CD14-positive monocyte (primary cell): Measurements from ENCODE around the gene RAD51C. TPM values are rescaled to one million over a fixed set of nuclear protein-coding genes. Genes with fewer than 3 reads are reported as not detected.

Experiments
- DNase-seq, 3 donors: peaks; one replicate each; pipeline ENCODE4 v3.0.0-alpha.2; 2011 to 2022
- H2AFZ ChIP-seq: 2 replicates; pipeline ENCODE4 v1.6.0; 2012; ENCODE audit warnings: mild to moderate bottlenecking, low read depth, low read length, inconsistent platforms; ENCODE audit not compliant: insufficient read depth, poor library complexity, severe bottlenecking
- H3K27ac ChIP-seq, 2 donors: 1 replicate in 1 of 2; 2 replicates in 1 of 2; pipeline ENCODE4 v1.5.1; 2012 to 2013; ENCODE audit warnings: low read length in 2 of 2, control low read depth in 1 of 2, inconsistent platforms in 1 of 2, low read depth in 1 of 2, mild to moderate bottlenecking in 1 of 2
- H3K27me3 ChIP-seq, 2 donors: one replicate each; pipeline versions ENCODE4 v1.6.0 to v1.6.1; 2011 to 2013; ENCODE audit warnings: low read length in 2 of 2; ENCODE audit not compliant: control insufficient read depth in 2 of 2, insufficient read depth in 2 of 2
- H3K36me3 ChIP-seq, 2 donors: replicated peaks in 1 of 2; 1 replicate in 1 of 2; 2 replicates in 1 of 2; pipeline versions ENCODE4 v1.5.1 to v1.6.1; 2012 to 2013; ENCODE audit warnings: low read length in 2 of 2, control low read depth in 1 of 2, inconsistent platforms in 1 of 2, mild to moderate bottlenecking in 1 of 2; ENCODE audit not compliant: insufficient read depth in 2 of 2, control insufficient read depth in 1 of 2
- H3K4me1 ChIP-seq, 2 donors: 1 replicate in 1 of 2; 2 replicates in 1 of 2; pipeline versions ENCODE4 v1.5.1 to v1.6.1; 2012 to 2013; ENCODE audit warnings: low read length in 2 of 2, control low read depth in 1 of 2, inconsistent platforms in 1 of 2, mild to moderate bottlenecking in 1 of 2, moderate library complexity in 1 of 2; ENCODE audit not compliant: insufficient read depth in 2 of 2, control insufficient read depth in 1 of 2
- H3K4me2 ChIP-seq: replicated peaks from 2 replicates; pipeline ENCODE3; 2012; ENCODE audit warnings: low read length, moderate library complexity, mild to moderate bottlenecking; ENCODE audit not compliant: poor library complexity, severe bottlenecking; ENCODE audit errors: extremely low read depth
- H3K4me3 ChIP-seq, 3 experiments: fragments of 200-600 bp in 1 of 3; sonication (generic) in 1 of 3; replicated peaks in 1 of 3; 1 replicate in 2 of 3; 2 replicates in 1 of 3; pipeline ENCODE4 v1.5.1; 2011 to 2013; ENCODE audit warnings: low read length in 3 of 3, mild to moderate bottlenecking in 3 of 3, control low read depth in 2 of 3, low read depth in 2 of 3, inconsistent platforms in 1 of 3, moderate library complexity in 1 of 3
- H3K79me2 ChIP-seq: 2 replicates; pipeline ENCODE4 v1.6.0; 2012; ENCODE audit warnings: mild to moderate bottlenecking, control low read depth, inconsistent platforms, low read length, moderate library complexity; ENCODE audit not compliant: insufficient read depth
- H3K9ac ChIP-seq: 2 replicates; pipeline ENCODE4 v1.6.0; 2017; ENCODE audit warnings: low read length, mild to moderate bottlenecking; ENCODE audit not compliant: insufficient read depth, poor library complexity, severe bottlenecking
- H3K9me3 ChIP-seq, 2 donors: replicated peaks in 1 of 2; 1 replicate in 1 of 2; 2 replicates in 1 of 2; pipeline versions ENCODE4 v1.5.1 to v1.6.1; 2012 to 2013; ENCODE audit warnings: low read length in 2 of 2, control low read depth in 1 of 2; ENCODE audit not compliant: control insufficient read depth in 1 of 2, insufficient read depth in 1 of 2
- H4K20me1 ChIP-seq: 2 replicates; pipeline ENCODE4 v1.6.0; 2012; ENCODE audit warnings: mild to moderate bottlenecking, low read length, control low read depth, moderate library complexity; ENCODE audit not compliant: insufficient read depth
- H3K27ac Mint-ChIP-seq, 7 donors: one replicate each; pipeline ENCODE4 v1.8.0; 2020; ENCODE audit warnings: mild to moderate bottlenecking in 7 of 7, mixed read lengths in 7 of 7, moderate library complexity in 6 of 7, inconsistent platforms in 2 of 7
- H3K27me3 Mint-ChIP-seq, 3 donors: one replicate each; pipeline ENCODE4 v1.8.0; 2021 to 2022; ENCODE audit warnings: low read depth in 3 of 3, mild to moderate bottlenecking in 3 of 3, mixed read lengths in 3 of 3, moderate library complexity in 3 of 3, inconsistent platforms in 1 of 3
- H3K36me3 Mint-ChIP-seq, 2 donors: one replicate each; pipeline ENCODE4 v1.8.0; 2020; ENCODE audit warnings: mixed read lengths in 2 of 2, inconsistent platforms in 1 of 2, mild to moderate bottlenecking in 1 of 2
- H3K4me1 Mint-ChIP-seq: one replicate; pipeline ENCODE4 v1.8.0; 2020; ENCODE audit warnings: mild to moderate bottlenecking, mixed read lengths
- H3K4me3 Mint-ChIP-seq, 2 donors: one replicate each; pipeline ENCODE4 v1.8.0; 2020; ENCODE audit warnings: mild to moderate bottlenecking in 2 of 2, mixed read lengths in 2 of 2, moderate library complexity in 1 of 2
- H3K9me3 Mint-ChIP-seq, 7 donors: one replicate each; pipeline ENCODE4 v1.8.0; 2020 to 2022; ENCODE audit warnings: mixed read lengths in 7 of 7, mild to moderate bottlenecking in 6 of 7, moderate library complexity in 6 of 7, inconsistent platforms in 2 of 7
- CTCF ChIP-seq: fragments of 200-600 bp; IDR thresholded peaks from one replicate; pipeline ENCODE4 v1.8.0; 2022; ENCODE audit warnings: antibody characterized with exemption, mild to moderate bottlenecking
- WGBS: methylation state at CpG from one replicate; pipeline ENCODE4 v1.1.5; 2013; ENCODE audit warnings: missing lambda C conversion rate; ENCODE audit not compliant: insufficient coverage; 5-methylcytosine and 5-hydroxymethylcytosine counted together
- intact Hi-C, 2 donors: fragments of 100-400 bp; cut with micrococcal nuclease; formaldehyde crosslinking; loops; one replicate each; pipeline versions ENCODE4 v1.15.0 to v1.15.1; 2023
- polyA plus RNA-seq, 3 donors: library from polyadenylated mRNA; depleted of rRNA in 1 of 3; unstranded in 2 of 3; stranded (reverse) in 1 of 3; fragments of 300-500 nt in 2 of 3; fragments of >200 nt in 1 of 3; fragmentation: Illumina TruSeq in 2 of 3; gene quantifications; 1 replicate in 2 of 3; 2 replicates in 1 of 3; pipeline ENCODE4 v1.2.3, GENCODE V29; 2012 to 2021

Gene RAD51C
- polyA plus RNA-seq, 3 donors, result 6.8 to 14.5 (median 13.1) TPM

DNA sequence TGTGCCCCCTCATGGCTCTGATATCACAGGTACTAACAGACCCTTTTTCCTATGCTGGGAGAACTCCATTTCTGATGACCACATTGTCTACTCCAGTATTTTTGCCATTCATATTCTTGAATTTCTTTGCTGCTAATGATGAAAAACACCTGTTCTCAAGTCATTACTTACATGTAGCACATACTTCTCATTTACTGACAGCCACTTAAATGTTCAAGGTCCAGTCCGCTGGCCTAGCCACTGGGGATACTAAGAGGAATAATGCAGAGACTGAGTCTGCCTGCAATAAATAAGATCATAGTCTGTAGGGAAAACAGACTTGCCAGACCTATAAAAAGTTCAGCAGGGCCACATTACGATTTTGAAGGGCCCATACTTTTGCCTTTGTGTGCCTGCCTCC is 28.1 kb upstream of the RAD51C start:
- Mint-ChIP-seq H3K36me3 (peaks cover 0 to 3% of the 10 kb centered on the region in 2 donors), H3K27me3 (peaks cover 7 to 12% (median 10%) of the 10 kb centered on the region in 3 donors), H3K4me1 (peaks cover 17% of the 10 kb centered on the region), H3K9me3 (no peaks in the 10 kb centered on the region), H3K27ac (no peak overlapping the region), H3K4me3 (no peak overlapping the region)
- Histone ChIP-seq H4K20me1 (no peaks in the 10 kb centered on the region), H3K36me3 (no peaks in the 10 kb centered on the region), H2AFZ (no peak overlapping the region), H3K4me1 (peaks cover 7 to 11% of the 10 kb centered on the region in 2 donors), H3K4me3 (no peak overlapping the region), H3K79me2 (no peaks in the 10 kb centered on the region), H3K9ac (no peak overlapping the region), H3K4me2 (no peak overlapping the region), H3K9me3 (no peaks in the 10 kb centered on the region), H3K27me3 (no peaks in the 10 kb centered on the region), H3K27ac (no peak overlapping the region)
- no peak for DNase-seq
- no peak for TF ChIP-seq CTCF
- intact Hi-C loops, result no loop called here
- no CpG with 5 or more reads among the region's 2 CpGs for WGBS

GRCh38 chr17:58665946-58666857 is 26.2 kb upstream of the RAD51C start:
- Mint-ChIP-seq H3K9me3 (no peaks in the 10 kb centered on the region), H3K27ac (peak overlapping the region; percentile 93 to 98 (median 96)), H3K27me3 (peaks cover 5 to 14% (median 6%) of the 10 kb centered on the region in 3 donors), H3K36me3 (peaks cover 0 to 3% of the 10 kb centered on the region in 2 donors), H3K4me3 (peak overlapping the region; percentile 62 to 88), H3K4me1 (peaks cover 16% of the 10 kb centered on the region)
- Histone ChIP-seq H4K20me1 (no peaks in the 10 kb centered on the region), H3K36me3 (no peaks in the 10 kb centered on the region), H3K79me2 (no peaks in the 10 kb centered on the region), H3K9ac (peak overlapping the region; percentile 32), H3K27ac (peak overlapping the region; percentile 78 to 84), H3K4me2 (peak overlapping the region; percentile 68), H3K4me3 (peak overlapping the region; percentile 7 to 65 (median 10)), H2AFZ (peak overlapping the region; percentile 69), H3K9me3 (no peaks in the 10 kb centered on the region), H3K27me3 (no peaks in the 10 kb centered on the region), H3K4me1 (peaks cover 7 to 8% of the 10 kb centered on the region in 2 donors)
- TF ChIP-seq CTCF, result no peak
- WGBS, result 94% methylated on average over 18 of the region's 25 CpGs
- DNase-seq, result no peak
- intact Hi-C loops, result no loop called here
